ENCODE results near the gene TMEM156. TPM values are rescaled to one million over a fixed set of nuclear protein-coding genes. Genes with fewer than 3 reads are reported as not detected.

The TMEM156 gene
- total and polyA plus RNA-seq, 2 experiments from 2014 or later = not detected

DNA sequence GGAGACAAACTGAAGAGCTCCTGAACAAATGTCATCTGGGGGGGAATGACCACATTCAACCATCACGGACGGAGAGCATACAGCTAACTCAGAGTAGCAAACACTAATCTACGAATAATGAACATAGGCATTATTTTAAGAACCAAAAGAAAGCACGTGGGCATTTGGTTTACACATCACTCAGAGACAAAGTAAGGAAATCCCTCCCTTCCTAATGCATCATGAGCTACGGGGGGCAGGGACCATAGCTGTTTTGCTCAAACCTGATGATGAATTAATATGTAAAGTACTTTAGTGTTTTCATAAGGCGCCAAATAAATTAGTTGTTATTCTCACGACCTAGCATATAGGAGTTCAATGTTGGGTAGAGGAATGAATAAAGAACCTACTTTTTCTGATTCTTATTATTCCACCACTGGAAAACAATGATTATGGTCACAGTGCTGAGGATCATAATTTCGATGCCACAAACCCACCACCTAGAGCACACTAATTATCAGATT lies 11.7 kb upstream of the TMEM156 start:
- no peaks in the 10 kb centered on the region for H3K27me3 ChIP-seq (ENCODE audit: insufficient read depth)
- TF ChIP-seq EZH2 (IDR thresholded peaks at IDR 0.05; ENCODE audit: low read depth, unreplicated experiment) = no peak
- no peak for TF ChIP-seq ZNF462 (CRISPR knock-in tag; IDR thresholded peaks at IDR 0.05)
- no peak for TF ChIP-seq EZH2phosphoT487 (IDR thresholded peaks at IDR 0.05; ENCODE audit: unreplicated experiment)
- TF ChIP-seq JUNB (IDR thresholded peaks at IDR 0.05; ENCODE audit: unreplicated experiment) = no peak
- no peak for TF ChIP-seq ZNF114 (CRISPR knock-in tag; IDR thresholded peaks at IDR 0.05)
- TF ChIP-seq CREB1 (CRISPR knock-in tag; IDR thresholded peaks at IDR 0.05; ENCODE audit: low read depth) = no peak
- TF ChIP-seq, protein P1, sequence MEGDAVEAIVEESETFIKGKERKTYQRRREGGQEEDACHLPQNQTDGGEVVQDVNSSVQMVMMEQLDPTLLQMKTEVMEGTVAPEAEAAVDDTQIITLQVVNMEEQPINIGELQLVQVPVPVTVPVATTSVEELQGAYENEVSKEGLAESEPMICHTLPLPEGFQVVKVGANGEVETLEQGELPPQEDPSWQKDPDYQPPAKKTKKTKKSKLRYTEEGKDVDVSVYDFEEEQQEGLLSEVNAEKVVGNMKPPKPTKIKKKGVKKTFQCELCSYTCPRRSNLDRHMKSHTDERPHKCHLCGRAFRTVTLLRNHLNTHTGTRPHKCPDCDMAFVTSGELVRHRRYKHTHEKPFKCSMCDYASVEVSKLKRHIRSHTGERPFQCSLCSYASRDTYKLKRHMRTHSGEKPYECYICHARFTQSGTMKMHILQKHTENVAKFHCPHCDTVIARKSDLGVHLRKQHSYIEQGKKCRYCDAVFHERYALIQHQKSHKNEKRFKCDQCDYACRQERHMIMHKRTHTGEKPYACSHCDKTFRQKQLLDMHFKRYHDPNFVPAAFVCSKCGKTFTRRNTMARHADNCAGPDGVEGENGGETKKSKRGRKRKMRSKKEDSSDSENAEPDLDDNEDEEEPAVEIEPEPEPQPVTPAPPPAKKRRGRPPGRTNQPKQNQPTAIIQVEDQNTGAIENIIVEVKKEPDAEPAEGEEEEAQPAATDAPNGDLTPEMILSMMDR (conservative IDR thresholded peaks at IDR 0.05; ENCODE audit: low read depth in 2 of 2) = no peak
- TF ChIP-seq ZNF331 (CRISPR knock-in tag; IDR thresholded peaks at IDR 0.05; ENCODE audit: low read depth) = no peak
- TF ChIP-seq POLR2AphosphoS5 (IDR thresholded peaks at IDR 0.05; ENCODE audit: low read depth) = no peak
- no peak for TF ChIP-seq NANOG (IDR thresholded peaks at IDR 0.05; ENCODE audit: borderline replicate concordance)
- no peak for TF ChIP-seq REST (IDR thresholded peaks at IDR 0.05; ENCODE audit: unreplicated experiment)
- TF ChIP-seq ETS1 (IDR thresholded peaks at IDR 0.05) = no peak
- TF ChIP-seq STAT1 (IDR thresholded peaks at IDR 0.05; ENCODE audit: unreplicated experiment) = no peak
- H3K79me2 ChIP-seq (replicated peaks; ENCODE audit: insufficient read depth) = peaks cover 24% of the 10 kb centered on the region
- no peaks in the 10 kb centered on the region for H3F3A ChIP-seq (replicated peaks; ENCODE audit: low read depth)
- Mint-ChIP-seq H3K4me3 (peak overlapping the region; percentile 83), H3K36me3 (ENCODE audit: low read depth) (no peaks in the 10 kb centered on the region; the same call in 2 of the 3 replicates), H3K9me3 (no peaks in the 10 kb centered on the region), H3K27me3 (ENCODE audit: insufficient read depth, low read depth, poor library complexity) (peaks cover 10% of the 10 kb centered on the region), H3K4me1 (peaks cover 23% of the 10 kb centered on the region), H3K27ac (peak overlapping the region; percentile 88)
- no peaks in the 10 kb centered on the region for H3K36me3 ChIP-seq (ENCODE audit: insufficient read depth)
- peaks cover 23% of the 10 kb centered on the region for H3K4me1 ChIP-seq (ENCODE audit: insufficient read depth)
- peak overlapping the region; percentile 88 for H2AFZ ChIP-seq
- H4K20me1 ChIP-seq (replicated peaks; ENCODE audit: insufficient read depth) = 0 out of 2 replicates have a peak, but pooled peaks cover 4% of the 10 kb centered on the region
- DNase-seq (ENCODE audit: low spot score) = peak; percentile 17
- no peak for ATAC-seq
- H3K4me2 ChIP-seq = peak overlapping the region; percentile 91
- H3K27ac ChIP-seq (ENCODE audit: low read depth) = peak overlapping the region; percentile 72
- peak overlapping the region; percentile 89 for H3K4me3 ChIP-seq
- no peaks in the 10 kb centered on the region for H3K9me2 ChIP-seq (ENCODE audit: insufficient read depth)
